G401.6 (cell line): ENCODE results near the gene FKBP1B.
"Not testable (repeated sequence)": the region's sequence is repeated elsewhere in the genome, so short reads cannot be mapped to it uniquely, and the experiment has no call there.

Experiments used
- FAIRE-seq: peaks from 2 replicates; lab custom pipeline; 2012; peaks lifted over from hg19 to GRCh38; lab: Jason Lieb, UNC

FKBP1B gene

GRCh38 chr2:24072259-24072658 lies 22.7 kb downstream of the FKBP1B start:
- no peak for FAIRE-seq

GRCh38 chr2:24073816-24074215 lies 24.3 kb downstream of the FKBP1B start:
- no peak for FAIRE-seq

- FAIRE-seq = no peak
These were observed 25.7 kb downstream of the FKBP1B start for GRCh38 chr2:24075259-24075658.

- peak; percentile 95 for FAIRE-seq
These were observed 26.6 kb downstream of the FKBP1B start, which contains the start of gene SF3B6 for GRCh38 chr2:24075915-24076848. Gene SF3B6 (minus strand): TSS chr2:24076326. CDS start chr2:24076229, 97 bp downstream.

GRCh38 chr2:24076849-24077534 lies 27.5 kb downstream of the FKBP1B start:
- FAIRE-seq = no peak

GRCh38 chr2:24077535-24077877 lies 28.0 kb downstream of the FKBP1B start:
- FAIRE-seq = no peak

- no peak for FAIRE-seq
These were observed 28.3 kb downstream of the FKBP1B start for GRCh38 chr2:24077879-24078278.

- FAIRE-seq = no peak
These were observed 31.2 kb downstream of the FKBP1B start for GRCh38 chr2:24080701-24081100.

GRCh38 chr2:24082787-24083566 lies 33.4 kb downstream of the FKBP1B start:
- no peak for FAIRE-seq

GRCh38 chr2:24083567-24084385 lies 34.2 kb downstream of the FKBP1B start:
- peak; percentile 44 for FAIRE-seq

GRCh38 chr2:24084386-24085199 lies 35.1 kb downstream of the FKBP1B start, which contains the start of gene TP53I3:
Gene TP53I3 (minus strand): TSS chr2:24084834. CDS start chr2:24084326, 508 bp downstream.
- FAIRE-seq = peak; percentile 80

- no peak for FAIRE-seq
These were observed 35.6 kb downstream of the FKBP1B start for GRCh38 chr2:24085200-24085489.

GRCh38 chr2:24086241-24086640 lies 36.7 kb downstream of the FKBP1B start:
- no peak for FAIRE-seq

- no peak for FAIRE-seq
These were observed 37.5 kb downstream of the FKBP1B start for GRCh38 chr2:24087032-24087431.

- FAIRE-seq = no peak
These were observed 39.3 kb downstream of the FKBP1B start for GRCh38 chr2:24088821-24089359.

- not testable (repeated sequence) for FAIRE-seq
These were observed 43.7 kb downstream of the FKBP1B start for GRCh38 chr2:24093270-24093669.

- not testable (repeated sequence) for FAIRE-seq
These were observed 45.7 kb downstream of the FKBP1B start for GRCh38 chr2:24095171-24095677.

- FAIRE-seq = not testable (repeated sequence)
These were observed 51.2 kb downstream of the FKBP1B start for GRCh38 chr2:24100732-24101131.

GRCh38 chr2:24101992-24102391 lies 52.5 kb downstream of the FKBP1B start:
- FAIRE-seq = no peak

GRCh38 chr2:24102677-24103076 lies 53.1 kb downstream of the FKBP1B start:
- no peak for FAIRE-seq
